AG04450 (cell line): ENCODE data around the gene ZFYVE28. TPM values are rescaled to one million over a fixed set of nuclear protein-coding genes. Genes with fewer than 3 reads are reported as not detected.

Experiments used
- CTCF ChIA-PET: fragments of 300-600, 350-600 bp; formaldehyde crosslinking; extraction: SDS; loops from one replicate; lab custom pipeline; 2022; ENCODE audit warnings: antibody characterized with exemption, inconsistent platforms; lab: Charles Lee
- POLR2A ChIA-PET: fragments of 350-600 bp; formaldehyde crosslinking; extraction: SDS; loops from one replicate; lab custom pipeline; 2021; ENCODE audit warnings: antibody characterized with exemption, inconsistent platforms; lab: Yijun Ruan, JAX
- DNase-seq: peaks from one replicate; pipeline ENCODE4 v3.0.0-alpha.2; 2011; ENCODE audit warnings: low read depth, low spot score
- H3K27ac ChIP-seq: one replicate; pipeline ENCODE4 v1.5.1; 2012; ENCODE audit warnings: low read depth, low read length, control low read depth
- H3K27me3 ChIP-seq: one replicate; pipeline ENCODE4 v1.6.0; 2012; ENCODE audit warnings: low read length; ENCODE audit not compliant: control insufficient read depth, insufficient read depth
- H3K4me3 ChIP-seq: 2 replicates; pipeline ENCODE4 v1.5.1; 2011; ENCODE audit warnings: mild to moderate bottlenecking, low read depth, low read length, control low read depth
- H3K9me3 ChIP-seq: 2 replicates; pipeline ENCODE4 v1.5.1; 2012; ENCODE audit warnings: low read length; ENCODE audit not compliant: control insufficient read depth, insufficient read depth
- polyA plus RNA-seq: library from polyadenylated mRNA; depleted of rRNA; stranded (reverse); fragments of >200 nt; gene quantifications from 2 replicates; pipeline ENCODE4 v1.2.3, GENCODE V29; 2011
- TF ChIP-seq, protein P1 (sequence below): IDR thresholded peaks from 2 replicates; pipeline ENCODE4 v1.5.1; 2011; ENCODE audit warnings: low read depth, low read length, control low read depth, inconsistent platforms

The ZFYVE28 gene
- polyA plus RNA-seq, 1 experiment = 2.2 TPM

DNA sequence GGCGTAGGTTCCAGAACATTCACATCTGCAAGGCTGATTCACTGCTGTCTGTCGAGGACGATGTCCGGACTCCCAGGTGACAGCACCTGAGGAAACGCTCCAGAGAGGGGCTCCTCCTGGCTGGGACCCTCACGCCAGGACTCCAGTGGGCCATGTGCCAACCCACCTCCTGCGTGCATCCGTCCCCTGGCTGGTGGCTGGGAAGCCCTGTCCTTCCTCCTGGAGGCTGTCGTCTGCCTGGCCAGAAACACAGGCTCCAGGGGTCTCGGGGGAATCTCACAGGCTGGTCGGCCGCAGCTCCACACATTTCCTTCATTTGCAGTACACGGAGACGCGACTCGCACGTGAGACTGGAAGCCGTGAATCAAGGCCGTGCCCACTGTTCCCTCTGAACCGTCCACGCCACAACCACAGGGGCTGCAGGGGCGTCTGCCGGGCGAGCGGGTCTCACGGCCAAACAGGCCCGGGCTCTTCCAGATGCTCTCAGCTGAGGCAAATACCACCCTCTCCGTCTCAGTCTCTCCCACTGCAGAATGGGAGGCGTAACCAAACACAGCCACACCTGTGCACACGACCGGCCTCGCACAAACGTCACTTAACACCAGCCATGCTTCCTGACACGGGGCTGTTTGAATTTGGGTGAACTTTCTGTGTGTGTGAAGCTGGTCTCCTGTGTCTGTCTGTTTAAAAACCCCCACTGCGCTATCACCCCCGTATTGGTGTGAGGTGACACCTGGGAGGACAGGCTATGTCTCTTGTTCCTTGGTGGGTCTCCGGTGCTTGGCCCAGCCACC is 117.8 kb downstream of the ZFYVE28 start:
- ChIA-PET CTCF (interaction anchor here (0.7 kb wide), 1 partner anchor 54 kb away, joined by 3 read pairs; no protein-coding TSS in a partner anchor), POLR2A (no interaction called here)
- peaks cover 17% of the 10 kb centered on the region for H3K27me3 ChIP-seq
- DNase-seq = no peak
- no peak overlapping the region for H3K4me3 ChIP-seq
- peaks cover 43% of the 10 kb centered on the region for H3K9me3 ChIP-seq
- no peak overlapping the region for H3K27ac ChIP-seq
- TF ChIP-seq, protein P1, sequence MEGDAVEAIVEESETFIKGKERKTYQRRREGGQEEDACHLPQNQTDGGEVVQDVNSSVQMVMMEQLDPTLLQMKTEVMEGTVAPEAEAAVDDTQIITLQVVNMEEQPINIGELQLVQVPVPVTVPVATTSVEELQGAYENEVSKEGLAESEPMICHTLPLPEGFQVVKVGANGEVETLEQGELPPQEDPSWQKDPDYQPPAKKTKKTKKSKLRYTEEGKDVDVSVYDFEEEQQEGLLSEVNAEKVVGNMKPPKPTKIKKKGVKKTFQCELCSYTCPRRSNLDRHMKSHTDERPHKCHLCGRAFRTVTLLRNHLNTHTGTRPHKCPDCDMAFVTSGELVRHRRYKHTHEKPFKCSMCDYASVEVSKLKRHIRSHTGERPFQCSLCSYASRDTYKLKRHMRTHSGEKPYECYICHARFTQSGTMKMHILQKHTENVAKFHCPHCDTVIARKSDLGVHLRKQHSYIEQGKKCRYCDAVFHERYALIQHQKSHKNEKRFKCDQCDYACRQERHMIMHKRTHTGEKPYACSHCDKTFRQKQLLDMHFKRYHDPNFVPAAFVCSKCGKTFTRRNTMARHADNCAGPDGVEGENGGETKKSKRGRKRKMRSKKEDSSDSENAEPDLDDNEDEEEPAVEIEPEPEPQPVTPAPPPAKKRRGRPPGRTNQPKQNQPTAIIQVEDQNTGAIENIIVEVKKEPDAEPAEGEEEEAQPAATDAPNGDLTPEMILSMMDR = no peak

DNA sequence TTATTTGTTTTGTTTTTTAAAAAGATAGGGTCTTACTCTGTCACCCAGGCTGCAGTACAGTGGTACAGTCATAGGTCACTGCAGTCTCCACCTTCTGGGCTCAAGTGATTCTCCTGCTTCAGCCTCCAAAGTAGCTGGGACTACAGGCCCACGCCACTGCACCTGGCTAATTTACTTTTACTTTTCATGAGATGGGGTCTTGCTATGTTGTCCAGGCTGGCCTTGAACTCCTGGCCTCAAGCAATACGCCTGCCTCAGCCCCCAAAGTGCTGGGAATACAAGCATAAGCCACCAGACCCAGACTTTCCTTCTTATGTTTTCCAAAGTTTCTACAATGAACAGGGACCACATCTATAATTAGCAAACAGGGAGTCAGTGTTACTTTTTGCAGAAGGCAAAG is 118.7 kb downstream of the ZFYVE28 start:
- Histone ChIP-seq H3K27ac (no peak overlapping the region), H3K27me3 (peaks cover 17% of the 10 kb centered on the region), H3K4me3 (no peak overlapping the region), H3K9me3 (peaks cover 36% of the 10 kb centered on the region)
- DNase-seq = no peak
- POLR2A ChIA-PET = no interaction called here
- TF ChIP-seq, protein P1 = no peak
- CTCF ChIA-PET = interaction anchor here (0.7 kb wide), 1 partner anchor 55 kb away, joined by 3 read pairs; no protein-coding TSS in a partner anchor

DNA sequence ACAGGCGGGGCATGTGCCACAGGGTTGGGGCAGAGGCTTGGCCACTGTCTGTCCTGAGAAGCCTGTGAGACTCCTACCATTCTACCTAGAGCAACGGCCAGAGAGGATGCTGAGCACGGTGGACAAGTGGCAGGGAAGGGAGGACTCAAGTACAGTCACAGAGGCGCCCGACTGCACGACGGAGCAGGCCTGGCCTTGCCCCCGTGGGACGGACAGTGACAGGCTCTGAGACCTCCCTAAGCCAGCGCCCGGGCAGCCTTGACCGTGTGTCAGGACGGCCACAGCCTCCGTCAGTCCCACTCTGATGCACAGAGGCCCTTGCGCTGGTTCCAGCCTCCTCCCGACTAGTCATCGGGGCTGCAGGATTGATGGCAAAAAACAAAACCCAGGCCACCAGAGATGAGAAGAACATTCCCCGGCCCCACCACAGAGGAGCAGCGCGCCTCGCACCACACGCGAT is 119.9 kb downstream of the ZFYVE28 start:
- Histone ChIP-seq H3K9me3 (peaks cover 24% of the 10 kb centered on the region), H3K4me3 (no peak overlapping the region), H3K27me3 (peaks cover 19% of the 10 kb centered on the region), H3K27ac (no peak overlapping the region)
- TF ChIP-seq, protein P1 = no peak
- CTCF ChIA-PET = no interaction called here
- POLR2A ChIA-PET = no interaction called here
- DNase-seq = no peak

DNA sequence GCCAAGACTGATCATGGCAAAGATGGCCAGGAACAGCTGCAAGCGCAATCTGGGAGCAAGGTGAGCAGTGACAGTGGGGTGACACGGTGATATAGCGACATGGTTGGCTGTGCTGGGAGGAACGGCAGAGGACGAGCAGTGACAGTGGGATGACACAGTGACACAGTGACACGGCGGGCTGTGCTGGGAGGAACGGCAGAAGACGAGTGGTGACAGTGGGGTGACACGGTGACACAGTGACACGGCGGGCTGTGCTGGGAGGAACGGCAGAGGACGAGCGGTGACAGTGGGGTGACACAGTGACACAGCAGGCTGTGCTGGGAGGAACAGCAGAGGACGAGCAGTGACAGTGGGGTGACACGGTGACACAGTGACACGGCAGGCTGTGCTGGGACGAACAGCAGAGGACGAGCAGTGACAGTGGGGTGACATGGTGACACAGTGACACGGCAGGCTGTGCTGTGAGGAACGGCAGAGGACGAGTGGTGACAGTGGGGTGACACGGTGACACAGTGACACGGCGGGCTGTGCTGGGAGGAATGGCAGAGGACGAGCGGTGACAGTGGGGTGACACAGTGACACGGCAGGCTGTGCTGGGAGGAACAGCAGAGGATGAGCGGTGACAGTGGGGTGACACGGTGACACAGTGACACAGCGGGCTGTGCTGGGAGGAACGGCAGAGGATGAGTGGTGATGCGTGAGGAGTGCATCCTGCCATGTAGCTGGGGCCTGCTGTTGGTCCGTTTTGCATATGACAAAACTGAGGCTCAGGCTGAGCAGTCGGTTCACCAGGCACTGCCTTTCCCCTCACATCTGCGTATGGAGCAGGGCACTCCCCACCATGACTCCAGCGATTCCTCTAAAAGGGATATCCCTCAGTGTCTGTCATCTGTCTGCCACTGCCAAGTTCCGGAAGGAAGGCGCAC is 120.6 kb downstream of the ZFYVE28 start:
- POLR2A ChIA-PET = no interaction called here

More for the DNA sequence above, 120.6 kb downstream of the ZFYVE28 start:
- TF ChIP-seq, protein P1 = no peak
- Histone ChIP-seq H3K4me3 (no peak overlapping the region), H3K27me3 (peaks cover 19% of the 10 kb centered on the region), H3K9me3 (peaks cover 17% of the 10 kb centered on the region), H3K27ac (no peak overlapping the region)
- DNase-seq = no peak
- CTCF ChIA-PET = no interaction called here
